ENCODE data around the gene TFDP2. TPM values are rescaled to one million over a fixed set of nuclear protein-coding genes. Genes with fewer than 3 reads are reported as not detected.
"Not testable (repeated sequence)": the region's sequence is repeated elsewhere in the genome, so short reads cannot be mapped to it uniquely, and the experiment has no call there.

Gene TFDP2
- total RNA-seq, 2 donors from 2014 or later, result 22.1 to 31.9 TPM

DNA sequence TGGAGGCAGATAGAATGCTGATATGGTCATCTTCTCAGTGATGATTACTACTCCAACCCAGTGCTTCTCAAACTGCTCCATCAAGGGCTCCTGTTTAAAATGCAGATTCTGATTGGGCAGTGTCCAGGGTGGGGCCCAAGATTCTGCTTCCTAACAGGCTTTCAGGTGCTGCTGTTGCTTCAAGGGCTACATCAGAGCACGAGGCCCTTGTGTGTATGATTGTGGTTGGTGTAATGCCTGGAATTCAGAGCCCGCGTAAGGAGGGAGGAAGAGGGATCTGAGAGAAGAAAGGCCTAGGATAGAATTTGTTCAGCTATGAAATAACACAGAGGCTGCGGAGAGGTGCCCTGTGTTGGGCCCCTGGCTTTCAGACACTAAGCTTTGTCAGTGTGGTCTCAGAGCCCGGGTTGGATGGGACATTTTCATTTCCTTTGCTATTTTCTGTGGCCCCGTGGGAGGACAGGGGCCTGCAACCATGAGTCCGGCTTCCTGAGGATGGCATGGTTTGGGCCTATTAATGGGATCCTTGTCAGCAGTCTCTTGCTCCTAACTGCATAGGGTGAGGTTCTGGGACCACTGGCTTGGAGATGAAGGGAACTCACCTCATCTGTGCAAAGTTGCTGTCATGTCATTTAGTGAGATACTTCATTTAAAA, 219.9 kb downstream of the TFDP2 start:
- no peak overlapping the region for H3K4me3 Mint-ChIP-seq
- DNase-seq (no peak), ATAC-seq (no peak)
- no peaks in the 10 kb centered on the region for H3K9me3 ChIP-seq (ENCODE audit: control insufficient read depth, low read length, poor library complexity, severe bottlenecking)
- peaks cover 3% of the 10 kb centered on the region for H3K36me3 Mint-ChIP-seq (ENCODE audit: low read depth)
- peak overlapping the region; percentile 45 for H3K27ac Mint-ChIP-seq
- no peaks in the 10 kb centered on the region for H3K27me3 Mint-ChIP-seq
- H3K4me1 Mint-ChIP-seq, result peaks cover 4% of the 10 kb centered on the region

GRCh38 chr3:141928631-141929270, 220.6 kb downstream of the TFDP2 start:
- Mint-ChIP-seq H3K27ac (peak overlapping the region; percentile 81), H3K4me1 (peaks cover 4% of the 10 kb centered on the region), H3K36me3 (ENCODE audit: low read depth) (peaks cover 3% of the 10 kb centered on the region), H3K27me3 (no peaks in the 10 kb centered on the region), H3K4me3 (peak overlapping the region; percentile 74)
- no peaks in the 10 kb centered on the region for H3K9me3 ChIP-seq (ENCODE audit: control insufficient read depth, low read length, poor library complexity, severe bottlenecking)
- no peak for DNase-seq
- ATAC-seq, result no peak

- DNase-seq (no peak), ATAC-seq (no peak)
- H3K36me3 Mint-ChIP-seq (ENCODE audit: low read depth), result peaks cover 3% of the 10 kb centered on the region
- peak overlapping the region; percentile 19 for H3K27ac Mint-ChIP-seq
- H3K4me3 Mint-ChIP-seq, result no peak overlapping the region
- H3K27me3 Mint-ChIP-seq, result no peaks in the 10 kb centered on the region
- peaks cover 4% of the 10 kb centered on the region for H3K4me1 Mint-ChIP-seq
- no peaks in the 10 kb centered on the region for H3K9me3 ChIP-seq (ENCODE audit: control insufficient read depth, low read length, poor library complexity, severe bottlenecking)
Measured at GRCh38 chr3:141926929-141927328, 222.4 kb downstream of the TFDP2 start.

DNA sequence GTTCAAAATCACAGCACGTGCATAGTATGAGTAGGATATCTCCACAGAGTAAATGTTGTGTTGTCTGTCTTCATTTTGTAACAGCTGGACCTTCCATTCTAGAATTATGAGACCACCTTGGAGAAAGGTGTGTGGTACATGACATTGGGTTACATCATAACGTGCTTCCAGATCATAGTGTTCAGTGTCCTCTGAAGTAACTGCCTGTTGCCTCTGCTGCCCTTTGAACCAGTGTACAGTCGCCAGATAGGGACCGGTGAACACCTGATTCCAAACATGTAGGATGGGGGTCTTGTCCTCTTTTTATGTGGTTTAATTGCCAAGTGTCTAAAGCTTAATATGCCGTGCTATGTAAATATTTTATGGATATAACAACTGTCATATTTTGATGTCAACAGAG, 223.7 kb downstream of the TFDP2 start:
- H3K4me3 Mint-ChIP-seq; H3K9me3 ChIP-seq (ENCODE audit: control insufficient read depth, low read length, poor library complexity, severe bottlenecking); H3K27ac Mint-ChIP-seq; H3K36me3 Mint-ChIP-seq (ENCODE audit: low read depth); ATAC-seq; DNase-seq; H3K4me1 Mint-ChIP-seq; H3K27me3 Mint-ChIP-seq: not testable (repeated sequence)

GRCh38 chr3:141921316-141921715, 228.0 kb downstream of the TFDP2 start:
- no peak for ATAC-seq
- no peaks in the 10 kb centered on the region for H3K4me1 Mint-ChIP-seq
- DNase-seq, result no peak
- H3K4me3 Mint-ChIP-seq, result no peak overlapping the region
- H3K27ac Mint-ChIP-seq, result peak overlapping the region; percentile 51
- H3K9me3 ChIP-seq (ENCODE audit: control insufficient read depth, low read length, poor library complexity, severe bottlenecking), result no peaks in the 10 kb centered on the region
- H3K36me3 Mint-ChIP-seq (ENCODE audit: low read depth), result peaks cover 2% of the 10 kb centered on the region
- H3K27me3 Mint-ChIP-seq, result no peaks in the 10 kb centered on the region

- no peak overlapping the region for H3K4me3 Mint-ChIP-seq
- no peaks in the 10 kb centered on the region for H3K4me1 Mint-ChIP-seq
- peak overlapping the region; percentile 32 for H3K27ac Mint-ChIP-seq
- no peaks in the 10 kb centered on the region for H3K27me3 Mint-ChIP-seq
- peaks cover 2% of the 10 kb centered on the region for H3K36me3 Mint-ChIP-seq (ENCODE audit: low read depth)
- DNase-seq (no peak), ATAC-seq (no peak)
- H3K9me3 ChIP-seq (ENCODE audit: control insufficient read depth, low read length, poor library complexity, severe bottlenecking), result no peaks in the 10 kb centered on the region
Measured at GRCh38 chr3:141920701-141921100, 228.6 kb downstream of the TFDP2 start.

DNA sequence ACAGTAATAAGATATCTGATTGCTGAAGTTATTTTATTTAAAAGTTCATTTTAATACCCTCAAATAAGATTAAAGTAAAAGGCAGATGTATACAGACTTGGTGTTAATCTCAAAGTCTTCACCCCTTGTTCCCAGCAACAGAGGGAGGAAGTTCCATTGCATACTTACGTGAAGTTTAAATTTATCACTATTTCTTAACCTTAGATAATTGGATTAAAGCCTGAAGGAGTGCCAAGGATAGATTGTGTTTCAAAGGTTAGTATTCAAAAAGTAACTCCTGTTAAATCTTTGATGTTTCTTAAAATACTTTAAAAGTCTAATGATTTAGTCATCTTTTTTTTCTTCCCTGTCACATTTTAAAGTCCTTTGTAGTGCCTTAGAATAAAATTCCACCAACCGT, 233.6 kb downstream of the TFDP2 start:
- Mint-ChIP-seq H3K36me3 (ENCODE audit: low read depth) (peaks cover 2% of the 10 kb centered on the region), H3K27me3 (no peaks in the 10 kb centered on the region), H3K4me3 (no peak overlapping the region), H3K4me1 (no peaks in the 10 kb centered on the region), H3K27ac (no peak overlapping the region)
- DNase-seq (no peak), ATAC-seq (no peak)
- H3K9me3 ChIP-seq (ENCODE audit: control insufficient read depth, low read length, poor library complexity, severe bottlenecking), result no peaks in the 10 kb centered on the region

DNA sequence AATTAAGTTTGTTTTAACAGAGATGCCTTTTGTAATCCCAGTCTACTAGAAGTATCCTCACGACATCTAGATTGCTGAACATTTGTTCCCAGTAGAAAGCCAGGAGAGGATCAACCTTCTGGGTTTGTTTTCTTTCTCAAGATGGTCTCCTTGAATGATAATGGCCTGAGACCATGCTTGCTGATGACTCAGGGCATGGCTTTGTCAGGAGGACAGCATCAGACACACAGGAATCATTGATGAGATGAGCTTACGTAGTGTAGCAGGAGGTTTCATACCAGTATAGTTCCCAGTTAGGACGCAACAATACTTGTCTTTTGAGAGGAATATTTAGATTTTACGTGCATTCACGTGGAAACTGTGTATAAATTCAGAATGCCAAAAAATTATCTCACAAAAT, 234.3 kb downstream of the TFDP2 start:
- Mint-ChIP-seq H3K4me1 (no peaks in the 10 kb centered on the region), H3K36me3 (ENCODE audit: low read depth) (peaks cover 2% of the 10 kb centered on the region), H3K4me3 (no peak overlapping the region), H3K27ac (no peak overlapping the region), H3K27me3 (no peaks in the 10 kb centered on the region)
- H3K9me3 ChIP-seq (ENCODE audit: control insufficient read depth, low read length, poor library complexity, severe bottlenecking), result no peaks in the 10 kb centered on the region
- ATAC-seq (no peak), DNase-seq (no peak)

GRCh38 chr3:141914311-141914710, 235.0 kb downstream of the TFDP2 start:
- no peak for ATAC-seq
- Mint-ChIP-seq H3K36me3 (ENCODE audit: low read depth) (peaks cover 5% of the 10 kb centered on the region), H3K4me1 (no peaks in the 10 kb centered on the region), H3K27me3 (no peaks in the 10 kb centered on the region), H3K27ac (no peak overlapping the region), H3K4me3 (no peak overlapping the region)
- H3K9me3 ChIP-seq (ENCODE audit: control insufficient read depth, low read length, poor library complexity, severe bottlenecking), result no peaks in the 10 kb centered on the region
- DNase-seq, result no peak

- H3K27me3 Mint-ChIP-seq, result no peaks in the 10 kb centered on the region
- no peak overlapping the region for H3K4me3 Mint-ChIP-seq
- no peak overlapping the region for H3K27ac Mint-ChIP-seq
- ATAC-seq (peak; percentile 91), DNase-seq (peak in 1 of 3 donors; percentile 26)
- peaks cover 12% of the 10 kb centered on the region for H3K36me3 Mint-ChIP-seq (ENCODE audit: low read depth)
- no peaks in the 10 kb centered on the region for H3K4me1 Mint-ChIP-seq
- H3K9me3 ChIP-seq (ENCODE audit: control insufficient read depth, low read length, poor library complexity, severe bottlenecking), result no peaks in the 10 kb centered on the region
Measured at GRCh38 chr3:141913150-141913811, 236.1 kb downstream of the TFDP2 start.

DNA sequence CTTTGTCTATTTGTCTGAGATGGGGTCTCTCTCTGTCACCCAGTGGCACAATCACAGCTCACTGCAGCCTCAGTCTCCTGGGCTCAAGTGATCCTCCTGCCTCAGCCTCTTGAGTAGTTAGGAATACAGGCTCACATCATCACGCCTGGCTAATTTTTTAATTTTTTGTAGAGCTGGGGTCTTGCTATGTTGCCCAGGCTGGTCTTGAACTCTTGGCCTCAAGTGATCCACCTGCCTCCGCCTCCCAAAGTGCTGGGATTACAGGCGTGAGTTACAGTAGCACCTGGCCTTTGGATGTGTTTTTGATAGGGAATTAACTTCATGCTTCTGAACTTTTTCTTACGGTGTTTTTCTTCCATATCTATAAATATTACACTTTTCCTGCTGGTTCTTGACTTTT, 239.4 kb downstream of the TFDP2 start:
- ATAC-seq; H3K4me3 Mint-ChIP-seq; H3K27ac Mint-ChIP-seq; DNase-seq; H3K4me1 Mint-ChIP-seq; H3K9me3 ChIP-seq (ENCODE audit: control insufficient read depth, low read length, poor library complexity, severe bottlenecking); H3K27me3 Mint-ChIP-seq: not testable (repeated sequence)
- peaks cover 14% of the 10 kb centered on the region for H3K36me3 Mint-ChIP-seq (ENCODE audit: low read depth)

DNA sequence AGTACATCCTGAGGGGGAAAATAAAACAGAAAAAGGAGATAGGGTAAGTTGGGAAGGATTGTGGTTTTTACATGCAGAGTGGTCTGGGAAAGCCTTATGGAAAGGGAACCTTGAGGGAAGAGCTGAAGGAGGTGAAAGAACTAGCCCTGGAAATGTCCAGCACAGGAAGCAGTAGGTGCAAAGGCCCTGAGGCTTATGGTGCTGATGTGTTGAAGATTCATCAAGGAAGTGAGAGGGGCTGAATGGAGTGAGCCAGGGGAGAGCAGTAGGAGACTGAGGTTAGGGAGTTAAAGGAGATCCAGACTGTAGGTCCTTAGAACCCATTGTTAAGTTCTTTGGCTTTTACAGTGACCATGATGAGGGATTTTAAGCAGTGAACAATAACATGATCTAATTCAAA, 239.9 kb downstream of the TFDP2 start:
- ATAC-seq, result no peak
- no peaks in the 10 kb centered on the region for H3K27me3 Mint-ChIP-seq
- H3K36me3 Mint-ChIP-seq (ENCODE audit: low read depth), result peaks cover 15% of the 10 kb centered on the region

DNA sequence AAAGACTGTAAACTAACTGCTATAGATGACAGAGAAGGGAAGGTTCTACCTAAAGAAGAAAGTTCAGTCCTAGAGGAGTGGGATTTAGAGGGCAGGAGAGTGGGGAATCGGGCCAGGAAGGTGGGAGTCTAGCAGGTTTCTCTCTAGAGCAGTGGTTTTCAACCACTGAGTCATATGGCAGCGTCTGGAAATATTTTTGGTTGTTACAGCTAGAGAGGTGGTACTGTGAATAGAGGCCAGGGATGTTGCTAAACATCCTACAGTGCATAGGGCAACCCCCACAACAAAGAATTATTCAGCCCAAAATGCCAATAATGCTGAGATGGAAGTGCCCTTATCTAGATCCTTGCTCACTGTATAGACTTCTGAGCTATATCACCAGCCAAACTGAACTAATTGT, 244.2 kb downstream of the TFDP2 start:
- no peak for DNase-seq
- H3K4me1 Mint-ChIP-seq, result peaks cover 7% of the 10 kb centered on the region
- ATAC-seq, result no peak
- H3K27me3 Mint-ChIP-seq, result no peaks in the 10 kb centered on the region
- H3K27ac Mint-ChIP-seq, result peak overlapping the region; percentile 72
- H3K9me3 ChIP-seq (ENCODE audit: control insufficient read depth, low read length, poor library complexity, severe bottlenecking), result no peaks in the 10 kb centered on the region
- H3K36me3 Mint-ChIP-seq (ENCODE audit: low read depth), result peaks cover 13% of the 10 kb centered on the region
- H3K4me3 Mint-ChIP-seq, result no peak overlapping the region

More for the DNA sequence above, 239.9 kb downstream of the TFDP2 start:
- Mint-ChIP-seq H3K4me3 (no peak overlapping the region), H3K27ac (no peak overlapping the region), H3K4me1 (no peaks in the 10 kb centered on the region)
- no peak for DNase-seq
- H3K9me3 ChIP-seq (ENCODE audit: control insufficient read depth, low read length, poor library complexity, severe bottlenecking), result no peaks in the 10 kb centered on the region
